Hepatocyte (in vitro differentiated cells): ENCODE results near the gene KIF6. TPM values are rescaled to one million over a fixed set of nuclear protein-coding genes. Genes with fewer than 3 reads are reported as not detected.
"Not testable (repeated sequence)": the region's sequence is repeated elsewhere in the genome, so short reads cannot be mapped to it uniquely, and the experiment has no call there.

Experiments used
- DNase-seq: peaks from one replicate; pipeline ENCODE4 v3.0.0-alpha.2; 2016; ENCODE audit warnings: low spot score
- H2AFZ ChIP-seq: fragments of 200-600 bp; sonication (generic); 2 replicates; pipeline ENCODE4 v1.6.0; 2016; ENCODE audit warnings: antibody characterized with exemption, mild to moderate bottlenecking
- H3K27ac ChIP-seq: fragments of 200-600 bp; sonication (generic); 2 replicates; pipeline ENCODE4 v1.5.1; 2016; ENCODE audit warnings: mild to moderate bottlenecking
- H3K27me3 ChIP-seq: fragments of 200-600 bp; sonication (generic); 2 replicates; pipeline ENCODE4 v1.6.1; 2016
- H3K36me3 ChIP-seq: fragments of 200-600 bp; sonication (generic); replicated peaks from 2 replicates; pipeline ENCODE4 v1.5.1; 2016; ENCODE audit warnings: low read depth; ENCODE audit not compliant: insufficient read depth
- H3K4me1 ChIP-seq: fragments of 200-600 bp; sonication (generic); 2 replicates; pipeline ENCODE4 v1.5.1; 2016; ENCODE audit warnings: mild to moderate bottlenecking, moderate library complexity; ENCODE audit not compliant: insufficient read depth
- H3K4me2 ChIP-seq: fragments of 200-600 bp; sonication (generic); 2 replicates; pipeline ENCODE4 v1.6.0; 2016
- H3K4me3 ChIP-seq: fragments of 200-600 bp; sonication (generic); 2 replicates; pipeline ENCODE4 v1.5.1; 2016; ENCODE audit warnings: mild to moderate bottlenecking
- H3K79me2 ChIP-seq: fragments of 200-600 bp; sonication (generic); 2 replicates; pipeline ENCODE4 v1.6.0; 2017; ENCODE audit warnings: mild to moderate bottlenecking
- H3K9me2 ChIP-seq: fragments of 200-600 bp; sonication (generic); replicated peaks from 2 replicates; pipeline ENCODE4 v1.6.0; 2017; ENCODE audit warnings: mild to moderate bottlenecking; ENCODE audit not compliant: insufficient read depth
- H3K9me3 ChIP-seq: fragments of 200-600 bp; sonication (generic); 2 replicates; pipeline ENCODE4 v1.5.1; 2016; ENCODE audit warnings: low read depth, mild to moderate bottlenecking
- H4K20me1 ChIP-seq: fragments of 200-600 bp; sonication (generic); 2 replicates; pipeline ENCODE4 v1.6.0; 2016; ENCODE audit warnings: mild to moderate bottlenecking; ENCODE audit not compliant: insufficient read depth, poor library complexity, severe bottlenecking
- EZH2 ChIP-seq: fragments of 200-600 bp; sonication (generic); IDR thresholded peaks from 2 replicates; pipeline ENCODE4 v1.6.1; 2016; ENCODE audit warnings: antibody characterized with exemption, mild to moderate bottlenecking, borderline replicate concordance
- EZH2phosphoT487 ChIP-seq: fragments of 200-600 bp; sonication (generic); IDR thresholded peaks from one replicate; pipeline ENCODE4 v1.6.1; 2018; ENCODE audit warnings: antibody characterized with exemption, mild to moderate bottlenecking, low read depth, moderate library complexity; ENCODE audit not compliant: unreplicated experiment, severe bottlenecking
- WGBS: methylation state at CpG from one replicate; pipeline ENCODE4 v1.1.6; 2016; ENCODE audit warnings: low lambda C conversion rate; ENCODE audit errors: missing lambda C conversion rate; 5-methylcytosine and 5-hydroxymethylcytosine counted together
- polyA plus RNA-seq: library from polyadenylated mRNA; unstranded; fragments of >200 nt; fragmentation: Nextera tagmentation; extraction: Ambion mirVana; gene quantifications from 2 replicates; pipeline ENCODE4 v1.2.1, GENCODE V29; 2016
- total RNA-seq: library from RNA; depleted of rRNA; stranded (reverse); fragments of >200 nt; gene quantifications from 2 replicates; pipeline ENCODE4 v1.2.3, GENCODE V29; 2014
- TF ChIP-seq, protein P1 (sequence below): fragments of 200-600 bp; sonication (generic); IDR thresholded peaks from 2 replicates; pipeline ENCODE4 v1.5.1; 2016; ENCODE audit warnings: antibody characterized with exemption, mild to moderate bottlenecking; ENCODE audit not compliant: poor library complexity

KIF6 gene
- total and polyA plus RNA-seq, 2 experiments from 2014 or later, result 0.87 to 2.3 TPM

DNA sequence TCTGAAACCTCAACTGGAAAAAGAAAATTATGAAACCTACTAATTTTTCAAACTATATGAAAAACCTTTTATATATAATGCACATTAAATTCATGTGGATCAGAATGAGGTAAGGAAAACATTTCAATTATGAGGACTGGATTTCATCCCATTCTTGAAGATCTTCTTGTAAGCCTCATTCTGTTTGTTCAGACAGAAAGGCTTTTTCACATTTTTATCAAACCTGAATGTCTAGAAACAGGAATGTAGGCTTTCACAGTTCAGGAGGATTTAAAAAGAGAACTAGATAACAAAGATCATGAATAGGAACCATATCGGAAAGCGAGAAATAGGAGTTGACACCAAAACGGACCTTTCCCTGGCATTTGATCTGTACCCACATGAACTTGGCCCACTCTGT lies 210.2 kb downstream of the KIF6 start:
- no peaks in the 10 kb centered on the region for H3K9me2 ChIP-seq
- no peaks in the 10 kb centered on the region for H3K36me3 ChIP-seq
- no peak overlapping the region for H3K4me3 ChIP-seq
- no peaks in the 10 kb centered on the region for H3K27me3 ChIP-seq
- H3K27ac ChIP-seq, result no peak overlapping the region
- peaks cover 7% of the 10 kb centered on the region for H3K4me1 ChIP-seq
- H2AFZ ChIP-seq, result no peak overlapping the region
- no peaks in the 10 kb centered on the region for H3K9me3 ChIP-seq
- H4K20me1 ChIP-seq, result no peaks in the 10 kb centered on the region
- H3K79me2 ChIP-seq, result no peaks in the 10 kb centered on the region
- no peak for DNase-seq
- 81% methylated on average over 3 of the region's 3 CpGs for WGBS
- TF ChIP-seq, protein P1, sequence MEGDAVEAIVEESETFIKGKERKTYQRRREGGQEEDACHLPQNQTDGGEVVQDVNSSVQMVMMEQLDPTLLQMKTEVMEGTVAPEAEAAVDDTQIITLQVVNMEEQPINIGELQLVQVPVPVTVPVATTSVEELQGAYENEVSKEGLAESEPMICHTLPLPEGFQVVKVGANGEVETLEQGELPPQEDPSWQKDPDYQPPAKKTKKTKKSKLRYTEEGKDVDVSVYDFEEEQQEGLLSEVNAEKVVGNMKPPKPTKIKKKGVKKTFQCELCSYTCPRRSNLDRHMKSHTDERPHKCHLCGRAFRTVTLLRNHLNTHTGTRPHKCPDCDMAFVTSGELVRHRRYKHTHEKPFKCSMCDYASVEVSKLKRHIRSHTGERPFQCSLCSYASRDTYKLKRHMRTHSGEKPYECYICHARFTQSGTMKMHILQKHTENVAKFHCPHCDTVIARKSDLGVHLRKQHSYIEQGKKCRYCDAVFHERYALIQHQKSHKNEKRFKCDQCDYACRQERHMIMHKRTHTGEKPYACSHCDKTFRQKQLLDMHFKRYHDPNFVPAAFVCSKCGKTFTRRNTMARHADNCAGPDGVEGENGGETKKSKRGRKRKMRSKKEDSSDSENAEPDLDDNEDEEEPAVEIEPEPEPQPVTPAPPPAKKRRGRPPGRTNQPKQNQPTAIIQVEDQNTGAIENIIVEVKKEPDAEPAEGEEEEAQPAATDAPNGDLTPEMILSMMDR, result no peak
- TF ChIP-seq EZH2phosphoT487 (no peak), EZH2 (no peak)
- H3K4me2 ChIP-seq, result no peak overlapping the region

DNA sequence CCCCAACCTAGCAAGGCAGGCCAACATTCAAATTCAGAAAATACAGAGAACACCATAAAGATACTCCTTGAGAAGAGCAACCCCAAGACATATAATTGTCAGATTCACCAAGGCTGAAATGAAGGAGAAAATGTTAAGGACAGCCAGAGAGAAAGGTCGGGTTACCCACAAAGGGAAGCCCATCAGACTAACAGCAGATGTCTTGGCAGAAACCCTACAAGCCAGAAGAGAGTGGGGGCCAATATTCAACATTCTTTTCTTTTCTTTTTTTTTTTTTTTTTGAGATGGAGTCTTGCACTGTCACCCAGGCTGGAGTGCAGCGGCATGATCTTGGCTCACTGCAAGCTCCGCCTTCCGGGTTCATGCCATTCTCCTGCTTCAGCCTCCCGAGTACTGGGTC lies 215.4 kb downstream of the KIF6 start:
- H3K27me3 ChIP-seq, H4K20me1 ChIP-seq, H3K9me2 ChIP-seq, H3K4me2 ChIP-seq, H3K36me3 ChIP-seq, H3K27ac ChIP-seq, H3K4me1 ChIP-seq, H2AFZ ChIP-seq, DNase-seq, H3K9me3 ChIP-seq, H3K79me2 ChIP-seq, H3K4me3 ChIP-seq: not testable (repeated sequence)
- 94% methylated on average over 5 of the region's 5 CpGs for WGBS

DNA sequence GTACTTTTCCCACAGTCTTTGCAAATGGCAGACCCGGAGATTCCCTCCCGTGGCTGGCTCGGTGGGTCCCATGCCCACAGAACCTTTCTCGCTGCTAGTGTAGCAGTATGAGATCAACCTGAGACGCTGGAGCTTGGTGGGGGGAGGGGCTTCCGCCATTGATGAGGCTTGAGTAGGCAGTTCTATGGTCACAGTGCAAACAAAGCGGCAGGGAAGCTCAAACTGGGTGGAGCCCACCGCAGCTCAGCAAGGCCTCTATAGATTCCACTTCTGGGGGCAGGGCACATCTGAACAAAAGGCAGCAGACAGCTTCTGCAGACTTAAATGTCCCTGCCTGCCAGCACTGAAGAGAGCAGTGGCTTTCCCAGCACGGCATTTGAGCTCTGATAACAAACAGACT lies 216.7 kb downstream of the KIF6 start:
- WGBS, result 85% methylated on average over 9 of the region's 9 CpGs
- DNase-seq, result no peak

DNA sequence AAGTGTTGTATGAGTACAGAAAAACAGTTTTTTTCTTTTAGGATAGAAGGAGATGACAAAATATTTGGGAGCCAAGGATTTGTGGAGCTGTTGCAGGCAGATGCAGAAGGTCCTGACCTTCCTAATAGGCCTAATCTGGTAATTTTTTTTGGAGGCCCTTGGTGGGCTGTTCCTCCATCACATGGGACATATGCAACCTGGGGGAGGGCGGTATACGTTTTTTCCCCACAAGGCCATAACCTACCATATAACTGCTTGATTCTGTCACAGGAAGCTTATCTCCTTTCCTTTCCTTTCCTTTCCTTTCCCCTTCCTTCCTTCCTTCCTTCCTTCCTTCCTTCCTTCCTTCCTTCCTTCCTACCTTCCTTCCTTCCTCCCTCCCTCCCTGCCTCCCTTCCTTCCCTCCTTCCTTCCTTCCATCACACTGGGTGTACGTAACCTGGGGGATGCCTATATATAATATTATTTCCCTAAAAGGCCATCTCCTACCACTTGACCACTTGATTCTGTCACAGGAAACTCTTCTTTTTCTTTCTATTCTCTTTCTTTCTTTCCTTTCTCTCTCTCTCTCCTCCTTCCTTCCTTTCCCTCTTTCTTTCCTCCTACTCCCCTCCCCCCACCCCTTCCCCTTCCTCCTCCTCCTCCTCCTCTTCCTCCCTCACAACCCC lies 217.7 kb downstream of the KIF6 start:
- Histone ChIP-seq H3K27ac (no peak overlapping the region), H4K20me1 (no peaks in the 10 kb centered on the region), H2AFZ (no peak overlapping the region), H3K36me3 (no peaks in the 10 kb centered on the region), H3K9me2 (no peaks in the 10 kb centered on the region), H3K27me3 (no peaks in the 10 kb centered on the region), H3K4me2 (no peak overlapping the region), H3K4me1 (no peaks in the 10 kb centered on the region), H3K9me3 (peaks cover 8% of the 10 kb centered on the region), H3K4me3 (no peak overlapping the region), H3K79me2 (no peaks in the 10 kb centered on the region)
- no peak for DNase-seq
- TF ChIP-seq EZH2phosphoT487 (no peak), EZH2 (no peak)
- TF ChIP-seq, protein P1, result no peak
- WGBS, result 87% methylated on average over 3 of the region's 3 CpGs

More for the DNA sequence above, 216.7 kb downstream of the KIF6 start:
- Histone ChIP-seq H3K4me1 (no peaks in the 10 kb centered on the region), H3K9me2 (no peaks in the 10 kb centered on the region), H2AFZ (no peak overlapping the region), H3K79me2 (no peaks in the 10 kb centered on the region), H4K20me1 (no peaks in the 10 kb centered on the region), H3K36me3 (no peaks in the 10 kb centered on the region), H3K27ac (no peak overlapping the region), H3K27me3 (no peaks in the 10 kb centered on the region), H3K4me2 (no peak overlapping the region), H3K9me3 (no peaks in the 10 kb centered on the region), H3K4me3 (no peak overlapping the region)
- TF ChIP-seq EZH2 (no peak), EZH2phosphoT487 (no peak)
- TF ChIP-seq, protein P1, result no peak

DNA sequence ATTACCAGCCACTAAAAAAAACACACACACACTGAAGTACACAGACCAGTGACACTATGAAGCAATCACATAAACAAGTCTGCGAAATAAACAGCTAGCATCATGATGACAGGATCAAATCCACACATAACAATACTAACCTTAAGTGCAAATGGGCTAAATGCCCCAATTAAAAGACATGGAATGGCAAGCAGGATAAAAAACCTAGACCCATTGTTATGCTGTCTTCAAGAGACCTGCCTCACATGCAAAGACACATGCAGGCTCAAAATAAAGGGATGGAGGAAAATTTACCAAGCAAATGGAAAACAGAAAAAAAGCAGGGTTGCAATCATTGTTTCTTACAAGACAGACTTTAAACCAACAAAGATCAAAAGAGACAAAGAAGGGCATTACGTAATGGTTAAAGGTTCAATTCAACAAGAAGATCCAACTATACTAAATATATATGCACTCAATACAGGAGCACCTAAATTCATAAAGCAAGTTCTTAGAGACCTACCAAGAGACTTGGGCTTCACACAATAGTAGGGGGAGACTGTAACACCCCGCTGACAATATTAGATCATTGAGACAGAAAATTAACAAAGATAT lies 222.7 kb downstream of the KIF6 start:
- H3K36me3 ChIP-seq, H3K4me3 ChIP-seq, H3K27me3 ChIP-seq, H2AFZ ChIP-seq, DNase-seq, H3K27ac ChIP-seq, H3K79me2 ChIP-seq, H3K4me1 ChIP-seq, H3K4me2 ChIP-seq, H3K9me2 ChIP-seq, H4K20me1 ChIP-seq: not testable (repeated sequence)
- WGBS, result 87% methylated on average over 3 of the region's 3 CpGs
- H3K9me3 ChIP-seq, result peaks cover 15% of the 10 kb centered on the region
